Fibroblast of lung (primary cell): ENCODE results near the gene PAFAH1B2. TPM values are rescaled to one million over a fixed set of nuclear protein-coding genes. Genes with fewer than 3 reads are reported as not detected.

Source experiments
- DNase-seq, 2 donors: peaks; one replicate each; pipeline versions ENCODE4 v3.0.0 to v3.0.0-alpha.2; 2010; ENCODE audit warnings: low read depth in 2 of 2
- H2AFZ ChIP-seq: 2 replicates; pipeline ENCODE4 v1.5.1; 2012; ENCODE audit warnings: low read length, control low read depth, inconsistent platforms
- H3K27ac ChIP-seq: 2 replicates; pipeline ENCODE4 v1.5.1; 2011; ENCODE audit warnings: low read length, control low read depth; ENCODE audit not compliant: insufficient read depth
- H3K27me3 ChIP-seq: 2 replicates; pipeline ENCODE4 v1.5.1; 2011; ENCODE audit warnings: mild to moderate bottlenecking, low read length; ENCODE audit not compliant: control insufficient read depth, insufficient read depth
- H3K36me3 ChIP-seq: 2 replicates; pipeline ENCODE4 v1.5.1; 2011; ENCODE audit warnings: low read length; ENCODE audit not compliant: control insufficient read depth, insufficient read depth
- H3K4me1 ChIP-seq: 2 replicates; pipeline ENCODE4 v1.5.1; 2011; ENCODE audit warnings: low read length; ENCODE audit not compliant: control insufficient read depth, insufficient read depth; ENCODE audit errors: extremely low read depth
- H3K4me2 ChIP-seq: 2 replicates; pipeline ENCODE4 v1.5.1; 2011; ENCODE audit warnings: low read length, control low read depth; ENCODE audit not compliant: insufficient read depth; ENCODE audit errors: extremely low read depth
- H3K4me3 ChIP-seq, 4 experiments: fragments of 200-600 bp in 1 of 4; sonication (generic) in 1 of 4; replicated peaks in 1 of 4; 2 replicates each; pipeline ENCODE4 v1.5.1; 2011 to 2016; ENCODE audit warnings: low read length in 4 of 4, low read depth in 3 of 4, mild to moderate bottlenecking in 3 of 4, control low read depth in 2 of 4, inconsistent platforms in 1 of 4, mixed read lengths in 1 of 4; ENCODE audit not compliant: insufficient read depth in 1 of 4; ENCODE audit errors: control extremely low read depth in 1 of 4
- H3K79me2 ChIP-seq: 2 replicates; pipeline ENCODE4 v1.5.1; 2012; ENCODE audit warnings: mild to moderate bottlenecking, low read length, inconsistent platforms; ENCODE audit not compliant: control insufficient read depth, insufficient read depth
- H3K9ac ChIP-seq: 2 replicates; pipeline ENCODE4 v1.5.1; 2011; ENCODE audit warnings: mild to moderate bottlenecking, low read length, control low read depth; ENCODE audit not compliant: insufficient read depth
- H3K9me3 ChIP-seq: 2 replicates; pipeline ENCODE4 v1.5.1; 2012; ENCODE audit warnings: low read depth, low read length; ENCODE audit not compliant: control insufficient read depth, insufficient read depth
- H4K20me1 ChIP-seq: 2 replicates; pipeline ENCODE4 v1.5.1; 2011; ENCODE audit warnings: low read length; ENCODE audit not compliant: control insufficient read depth, insufficient read depth; ENCODE audit errors: extremely low read depth
- CTCF ChIP-seq, 2 donors: IDR thresholded peaks in 1 of 2; conservative IDR thresholded peaks in 1 of 2; 1 replicate in 1 of 2; 2 replicates in 1 of 2; pipeline ENCODE4 v1.5.1; 2011 to 2012; ENCODE audit warnings: low read length in 2 of 2, control low read depth in 1 of 2, inconsistent platforms in 1 of 2, low read depth in 1 of 2, mild to moderate bottlenecking in 1 of 2
- EZH2 ChIP-seq: IDR thresholded peaks from 2 replicates; pipeline ENCODE4 v1.5.1; 2012; ENCODE audit warnings: low read length, control low read depth, mild to moderate bottlenecking; ENCODE audit errors: missing control alignments
- polyA plus RNA-seq, 2 donors: library from polyadenylated mRNA; depleted of rRNA in 1 of 2; stranded (reverse) in 1 of 2; unstranded in 1 of 2; fragments of >200 nt; gene quantifications; 2 replicates each; pipeline ENCODE4 v1.2.1, GENCODE V29; 2011 to 2012; ENCODE audit warnings: missing spikeins in 1 of 2
- total RNA-seq: library from RNA; depleted of rRNA; stranded (reverse); fragments of >200 nt; gene quantifications from 2 replicates; pipeline ENCODE4 v1.2.1, GENCODE V29; 2014

Gene PAFAH1B2
- total and polyA plus RNA-seq, 2 donors (not counting 1 experiment from before 2014, with no cell fraction given): 70.8 to 112 TPM

GRCh38 chr11:117188620-117189081, 44.6 kb downstream of the PAFAH1B2 start:
- H2AFZ ChIP-seq: no peak overlapping the region
- DNase-seq: no peak

GRCh38 chr11:117189191-117189940, 45.3 kb downstream of the PAFAH1B2 start:
- no peaks in the 10 kb centered on the region for H3K27me3 ChIP-seq
- H3K9me3 ChIP-seq: no peaks in the 10 kb centered on the region
- no peaks in the 10 kb centered on the region for H3K79me2 ChIP-seq
- peaks cover 23% of the 10 kb centered on the region for H3K36me3 ChIP-seq
- H3K9ac ChIP-seq: no peak overlapping the region
- no peaks in the 10 kb centered on the region for H3K4me1 ChIP-seq
- no peak overlapping the region for H3K4me2 ChIP-seq
- TF ChIP-seq CTCF (conservative IDR thresholded peaks at IDR 0.05 in 1 of 2, IDR thresholded peaks at IDR 0.05 in 1 of 2; ENCODE audit: low read depth in 1 of 2, low read length in 2 of 2): no peak
- no peak for TF ChIP-seq EZH2
- H3K4me3 ChIP-seq: no peak overlapping the region
- no peak for DNase-seq
- H3K27ac ChIP-seq: no peak overlapping the region
- H4K20me1 ChIP-seq: no peaks in the 10 kb centered on the region
- H2AFZ ChIP-seq: no peak overlapping the region

More at GRCh38 chr11:117188620-117189081, 44.6 kb downstream of the PAFAH1B2 start:
- Histone ChIP-seq H3K9me3 (no peaks in the 10 kb centered on the region), H3K27ac (no peak overlapping the region), H3K36me3 (peaks cover 23% of the 10 kb centered on the region), H3K27me3 (no peaks in the 10 kb centered on the region), H3K79me2 (no peaks in the 10 kb centered on the region), H3K9ac (no peak overlapping the region), H3K4me2 (no peak overlapping the region), H3K4me3 (no peak overlapping the region), H3K4me1 (no peaks in the 10 kb centered on the region), H4K20me1 (no peaks in the 10 kb centered on the region)
- TF ChIP-seq EZH2 (no peak), CTCF (conservative IDR thresholded peaks at IDR 0.05 in 1 of 2, IDR thresholded peaks at IDR 0.05 in 1 of 2; ENCODE audit: low read depth in 1 of 2, low read length in 2 of 2) (no peak)

GRCh38 chr11:117189941-117190544, 46.0 kb downstream of the PAFAH1B2 start:
- DNase-seq: no peak
- Histone ChIP-seq H3K79me2 (no peaks in the 10 kb centered on the region), H2AFZ (no peak overlapping the region), H3K27me3 (no peaks in the 10 kb centered on the region), H4K20me1 (no peaks in the 10 kb centered on the region), H3K36me3 (peaks cover 23% of the 10 kb centered on the region), H3K9ac (no peak overlapping the region), H3K9me3 (no peaks in the 10 kb centered on the region), H3K4me2 (no peak overlapping the region), H3K4me1 (no peaks in the 10 kb centered on the region), H3K27ac (no peak overlapping the region), H3K4me3 (no peak overlapping the region)
- TF ChIP-seq CTCF (conservative IDR thresholded peaks at IDR 0.05 in 1 of 2, IDR thresholded peaks at IDR 0.05 in 1 of 2; ENCODE audit: low read depth in 1 of 2, low read length in 2 of 2): no peak
- TF ChIP-seq EZH2: no peak
